ENCODE results near the gene MTX1.

The MTX1 gene

GRCh38 chr1:155251566-155251965 is 43.1 kb downstream of the MTX1 start:
- no peak for ATAC-seq
- TF ChIP-seq CSRNP3 (CRISPR knock-in tag; IDR thresholded peaks at IDR 0.05) = no peak
- TF ChIP-seq CSDC2 (CRISPR knock-in tag; IDR thresholded peaks at IDR 0.05) = no peak
- TF ChIP-seq RARB (CRISPR knock-in tag; IDR thresholded peaks at IDR 0.05) = no peak
- no peak for TF ChIP-seq POU6F1 (CRISPR knock-in tag; IDR thresholded peaks at IDR 0.05; ENCODE audit: borderline replicate concordance, low read depth)
- TF ChIP-seq PPARA (CRISPR knock-in tag; IDR thresholded peaks at IDR 0.05; ENCODE audit: borderline replicate concordance) = no peak
- TF ChIP-seq ZNF565 (CRISPR knock-in tag; conservative IDR thresholded peaks at IDR 0.05; ENCODE audit: low read depth) = no peak
- TF ChIP-seq CREB5 (CRISPR knock-in tag; IDR thresholded peaks at IDR 0.05; ENCODE audit: low read depth) = no peak
- TF ChIP-seq ZFP3 (CRISPR knock-in tag; IDR thresholded peaks at IDR 0.05) = no peak

GRCh38 chr1:155253208-155253607 is 44.7 kb downstream of the MTX1 start:
- TF ChIP-seq GLIS3 (CRISPR knock-in tag; IDR thresholded peaks at IDR 0.05) (no peak), ZC3H10 (CRISPR knock-in tag; IDR thresholded peaks at IDR 0.05) (no peak), TSHZ2 (CRISPR knock-in tag; IDR thresholded peaks at IDR 0.05) (no peak), ZNF565 (CRISPR knock-in tag; conservative IDR thresholded peaks at IDR 0.05; ENCODE audit: low read depth) (no peak)
- ATAC-seq = no peak

GRCh38 chr1:155253797-155254196 is 45.3 kb downstream of the MTX1 start:
- no peak for TF ChIP-seq OSR1 (CRISPR knock-in tag; IDR thresholded peaks at IDR 0.05)
- TF ChIP-seq BACH2 (CRISPR knock-in tag; IDR thresholded peaks at IDR 0.05; ENCODE audit: borderline replicate concordance) = no peak
- TF ChIP-seq ZC3H10 (CRISPR knock-in tag; IDR thresholded peaks at IDR 0.05) = no peak
- no peak for TF ChIP-seq ZFP30 (CRISPR knock-in tag; IDR thresholded peaks at IDR 0.05)
- TF ChIP-seq SNAI2 (CRISPR knock-in tag; IDR thresholded peaks at IDR 0.05) = no peak
- TF ChIP-seq PPARA (CRISPR knock-in tag; IDR thresholded peaks at IDR 0.05; ENCODE audit: borderline replicate concordance) = no peak
- TF ChIP-seq TCF4 (CRISPR knock-in tag; IDR thresholded peaks at IDR 0.05; ENCODE audit: borderline replicate concordance) = no peak
- no peak for TF ChIP-seq ZNF565 (CRISPR knock-in tag; conservative IDR thresholded peaks at IDR 0.05; ENCODE audit: low read depth)
- TF ChIP-seq ZFP3 (CRISPR knock-in tag; IDR thresholded peaks at IDR 0.05) = no peak
- TF ChIP-seq CSDC2 (CRISPR knock-in tag; IDR thresholded peaks at IDR 0.05) = no peak
- TF ChIP-seq RARB (CRISPR knock-in tag; IDR thresholded peaks at IDR 0.05) = no peak
- TF ChIP-seq ZNF8 (CRISPR knock-in tag; IDR thresholded peaks at IDR 0.05) = no peak
- no peak for TF ChIP-seq ISL1 (CRISPR knock-in tag; IDR thresholded peaks at IDR 0.05)
- ATAC-seq = no peak; the same call in 2 of the 3 replicates

- TF ChIP-seq ZNF565 (CRISPR knock-in tag; conservative IDR thresholded peaks at IDR 0.05; ENCODE audit: low read depth) (no peak), TCF4 (CRISPR knock-in tag; IDR thresholded peaks at IDR 0.05; ENCODE audit: borderline replicate concordance) (no peak)
- peak; percentile 2 for ATAC-seq
These were observed 45.8 kb downstream of the MTX1 start for GRCh38 chr1:155254228-155254713.

- peak; percentile 40 for ATAC-seq
- no peak for TF ChIP-seq ARNTL (CRISPR knock-in tag; IDR thresholded peaks at IDR 0.05; ENCODE audit: borderline replicate concordance, low read depth)
- no peak for TF ChIP-seq ZFP3 (CRISPR knock-in tag; IDR thresholded peaks at IDR 0.05)
- no peak for TF ChIP-seq TCF4 (CRISPR knock-in tag; IDR thresholded peaks at IDR 0.05; ENCODE audit: borderline replicate concordance)
- TF ChIP-seq ISL1 (CRISPR knock-in tag; IDR thresholded peaks at IDR 0.05) = no peak
These were observed 46.3 kb downstream of the MTX1 start for GRCh38 chr1:155254714-155255242.
